T-helper 1 cell (primary cell): ENCODE results near the gene BIRC6.
A peak's percentile ranks its signal among the peaks of the same experiment; 100 is the strongest.
"Not testable (repeated sequence)": the region's sequence is repeated elsewhere in the genome, so short reads cannot be mapped to it uniquely, and the experiment has no call there.

Experiments
- DNase-seq, 5 donors: peaks; one replicate each; pipeline ENCODE4 v3.0.0-alpha.2; 2012 to 2020

Gene BIRC6

DNA sequence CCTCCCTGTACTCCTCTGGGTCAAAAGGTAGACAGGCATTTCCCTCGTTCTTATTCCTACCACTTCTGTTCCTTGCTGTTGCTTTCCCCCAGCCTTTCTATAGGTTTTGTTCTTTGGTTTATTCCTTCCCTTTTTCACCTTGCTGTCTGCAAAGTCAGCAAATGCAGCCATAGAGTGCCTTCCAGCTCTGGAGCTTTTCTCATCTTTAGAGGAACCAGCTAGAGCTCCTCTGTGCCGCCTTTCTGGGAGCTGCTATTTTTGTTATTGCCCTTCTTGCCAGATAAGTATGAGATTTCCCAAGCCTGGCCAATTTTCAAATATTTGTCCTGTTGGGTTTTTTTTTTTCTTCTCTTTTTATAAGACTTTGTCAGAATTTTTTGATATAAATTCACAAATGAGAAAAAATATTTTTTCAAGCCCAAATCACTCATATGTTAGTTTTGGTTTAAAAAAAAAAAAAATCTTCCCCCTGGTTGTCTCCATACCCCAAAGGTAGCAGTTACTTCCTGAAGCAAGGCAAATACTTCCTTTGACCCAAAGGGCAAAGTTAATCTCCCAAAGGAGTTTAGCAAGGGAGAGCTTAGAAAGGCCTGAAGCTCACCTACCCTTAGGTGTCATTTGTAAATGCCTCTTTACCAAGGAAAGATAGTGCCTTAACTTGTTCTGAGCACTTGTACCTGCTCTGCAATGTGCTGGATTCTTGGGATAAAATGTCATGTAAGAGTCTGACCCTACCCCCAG lies 265.9 kb downstream of the BIRC6 start:
- DNase-seq: no peak

DNA sequence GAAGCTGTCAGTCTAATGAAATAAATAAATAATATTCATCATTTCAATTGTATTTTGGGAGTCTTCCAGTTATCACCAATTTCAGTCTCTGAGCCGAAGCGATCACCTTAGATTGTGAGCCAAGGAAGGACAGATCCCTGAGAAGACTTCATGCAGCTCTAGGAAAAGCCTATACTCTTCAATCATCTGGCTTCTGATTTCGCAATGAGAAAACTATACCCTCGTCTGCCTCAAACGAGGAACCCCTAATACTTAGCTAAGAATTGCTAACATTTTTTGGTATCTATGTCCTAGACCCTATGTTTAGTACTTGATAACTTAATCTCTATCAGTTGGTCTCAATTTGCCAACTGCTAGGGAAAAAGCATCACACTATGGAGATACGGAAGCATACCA lies 266.5 kb downstream of the BIRC6 start:
- no peak for DNase-seq

- DNase-seq: no peak
These were observed 268.0 kb downstream of the BIRC6 start for GRCh38 chr2:32624812-32625211.

DNA sequence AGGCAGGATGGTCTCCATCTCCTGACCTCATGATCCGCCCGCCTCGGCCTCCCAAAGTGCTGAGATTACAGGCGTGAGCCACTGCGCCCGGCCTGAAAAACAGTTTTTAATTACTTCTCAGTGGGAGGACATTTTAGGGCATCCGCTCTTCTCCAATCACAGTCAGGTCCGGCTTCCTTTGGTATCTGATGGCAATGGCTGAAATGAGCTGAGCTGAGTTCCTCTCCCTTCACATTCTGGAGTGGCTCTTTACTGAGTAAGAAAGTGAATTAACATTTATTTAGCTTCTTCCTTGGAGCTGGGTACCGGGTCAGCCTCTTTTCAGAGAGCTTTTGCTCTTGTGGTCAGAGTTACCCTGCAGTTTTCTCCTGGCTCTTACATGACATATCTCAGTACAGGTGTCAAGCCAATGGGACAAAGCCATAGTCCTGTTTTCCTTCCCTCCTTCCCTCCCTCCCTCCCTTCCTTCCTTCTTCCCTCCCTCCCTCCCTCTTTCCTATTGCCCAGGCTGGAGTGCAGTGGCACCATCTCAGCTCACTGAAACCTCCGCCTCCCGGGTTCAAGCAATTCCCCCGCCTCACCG lies 269.9 kb downstream of the BIRC6 start:
- no peak for DNase-seq

DNA sequence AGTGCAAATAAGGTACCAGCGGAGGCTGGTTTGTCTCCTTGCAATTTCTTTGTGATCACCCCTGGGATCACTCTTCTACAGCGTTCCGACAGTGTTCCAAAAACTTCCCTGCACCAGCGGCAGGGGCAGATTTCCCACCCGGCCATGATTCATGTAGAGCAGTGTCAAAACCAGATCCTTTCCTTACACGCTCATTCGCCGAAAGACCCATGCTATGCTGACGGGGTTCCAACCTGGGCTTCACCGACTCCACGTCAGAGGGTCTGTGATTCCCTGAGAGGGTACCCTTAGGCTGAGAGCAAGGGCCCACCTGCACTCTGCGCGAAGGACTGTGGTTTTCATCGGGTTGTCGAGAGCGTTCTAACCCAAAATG lies 270.6 kb downstream of the BIRC6 start:
- DNase-seq: no peak

- DNase-seq: peak; percentile 88 to 95 (median 91)
These were observed 271.2 kb downstream of the BIRC6 start, which contains the start of gene TTC27 for GRCh38 chr2:32627814-32628579. Gene TTC27 (plus strand): TSS chr2:32628050. CDS start chr2:32628293, 243 bp downstream.

GRCh38 chr2:32632089-32632488 lies 275.3 kb downstream of the BIRC6 start:
- no peak for DNase-seq

DNA sequence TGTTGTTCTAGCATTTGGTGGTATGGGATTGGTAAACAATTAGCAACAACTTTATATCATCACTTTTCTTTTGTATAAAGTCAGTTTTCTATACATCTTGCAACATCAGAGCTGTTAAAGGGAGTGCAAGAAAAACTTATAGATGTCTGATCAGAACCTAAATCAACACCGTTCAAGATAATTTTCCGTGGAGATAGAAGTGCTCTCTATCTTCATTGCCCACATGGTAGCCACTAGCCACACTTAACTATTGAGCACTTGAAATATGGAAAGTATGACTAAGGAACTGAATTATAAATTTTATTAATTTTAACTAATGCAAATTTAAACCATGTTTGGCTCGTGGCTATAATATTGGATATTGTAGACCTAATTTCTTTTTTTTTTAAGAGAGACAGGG lies 276.2 kb downstream of the BIRC6 start:
- no peak for DNase-seq

- not testable (repeated sequence) for DNase-seq
These were observed 281.7 kb downstream of the BIRC6 start for GRCh38 chr2:32638548-32638947.

DNA sequence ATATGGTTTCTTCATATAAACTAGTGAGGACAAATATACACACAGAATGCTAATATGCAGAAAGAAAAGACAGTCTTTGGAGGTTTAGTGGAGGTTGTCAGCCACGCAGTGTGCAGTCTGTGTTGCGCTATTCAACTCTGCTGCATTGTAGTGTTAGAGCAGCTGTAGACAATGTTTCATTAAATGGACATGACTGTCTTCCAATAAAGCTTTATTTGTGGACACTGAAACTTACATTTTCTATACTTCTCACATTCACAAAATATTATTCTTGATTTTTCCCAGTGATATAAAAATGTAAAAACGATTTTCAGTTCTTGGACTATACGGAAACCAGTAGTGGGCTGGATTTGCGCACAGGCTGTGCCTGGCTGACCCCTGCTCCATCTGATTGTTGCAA lies 284.4 kb downstream of the BIRC6 start:
- DNase-seq: no peak

GRCh38 chr2:32647180-32647651 lies 290.4 kb downstream of the BIRC6 start:
- no peak for DNase-seq

DNA sequence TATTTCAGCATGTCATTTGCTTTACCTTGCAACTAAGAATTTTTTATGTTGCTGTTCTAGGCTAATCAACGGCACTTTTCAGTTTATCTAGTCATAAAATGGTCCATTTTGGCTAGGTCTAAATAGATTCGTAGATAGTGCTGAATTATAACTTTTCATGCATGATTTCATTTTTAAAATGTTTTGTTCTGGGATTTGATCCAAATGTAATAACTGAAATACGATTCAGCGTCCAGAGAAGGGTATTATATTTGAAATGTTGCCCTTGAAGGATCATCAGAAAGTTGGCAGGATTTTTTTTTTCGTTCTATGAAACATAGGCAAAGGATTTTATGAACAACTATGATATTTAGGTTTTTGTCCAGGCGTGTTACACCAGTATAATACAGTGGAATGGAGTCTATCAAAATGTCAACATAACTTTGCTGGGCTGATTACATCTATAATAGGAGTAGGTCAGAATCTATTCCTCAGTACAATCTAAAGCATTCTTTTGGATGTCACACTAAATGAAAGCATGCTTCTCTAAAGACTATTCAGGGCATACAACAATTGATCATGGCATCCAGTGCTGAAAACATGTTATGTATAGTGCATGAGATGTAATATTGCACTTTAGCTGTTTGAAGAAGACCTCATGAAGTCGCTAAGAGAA lies 295.9 kb downstream of the BIRC6 start:
- DNase-seq: no peak

DNA sequence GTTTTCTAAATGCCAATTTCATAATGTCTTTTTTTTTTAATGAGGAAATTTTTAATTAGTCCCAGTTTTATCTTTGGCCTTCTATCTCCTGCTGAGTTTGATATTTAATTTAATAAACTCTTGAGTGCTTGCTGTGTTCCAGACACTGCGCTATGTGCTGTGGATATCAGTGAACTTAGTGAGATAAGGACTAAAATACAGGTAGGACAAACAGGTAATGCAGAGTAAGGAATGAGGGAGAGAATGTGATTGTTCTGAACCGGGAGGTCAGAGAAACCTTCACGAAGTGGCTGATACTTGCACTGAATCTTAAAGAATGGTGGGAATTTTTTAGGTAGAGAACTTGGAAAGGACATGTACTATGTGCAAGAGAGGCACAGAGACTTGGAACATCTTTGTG lies 299.2 kb downstream of the BIRC6 start:
- DNase-seq: no peak

GRCh38 chr2:32663864-32664263 lies 307.0 kb downstream of the BIRC6 start:
- no peak for DNase-seq

DNA sequence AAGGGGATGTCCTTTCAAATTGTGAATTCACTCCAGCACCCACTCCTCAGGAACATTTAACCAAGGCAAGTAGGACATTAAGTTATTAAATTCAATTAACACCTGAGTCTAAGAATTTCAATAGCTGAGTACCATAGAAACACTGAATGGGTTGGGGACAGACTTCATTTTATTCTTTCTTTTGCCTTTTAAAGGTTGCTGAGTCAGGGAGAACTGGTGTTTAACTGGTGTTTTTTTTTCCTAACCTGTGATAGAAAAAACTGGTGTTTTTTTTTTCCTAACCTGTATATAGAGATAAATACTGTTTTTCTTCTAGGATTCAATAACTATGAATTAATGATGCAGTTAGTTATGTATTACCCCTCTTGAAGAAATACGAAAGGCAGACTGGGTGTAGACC lies 309.9 kb downstream of the BIRC6 start:
- DNase-seq: no peak

GRCh38 chr2:32668254-32668653 lies 311.4 kb downstream of the BIRC6 start:
- no peak for DNase-seq
